Activated effector memory CD4-positive, alpha-beta T cell treated with anti-CD3 and anti-CD28 coated beads, Interleukin-2, amount 50 U/mL, for 16 hours (primary cell): ENCODE measurements around the gene SLITRK2.

Source experiments
- DNase-seq: peaks from one replicate; pipeline ENCODE4 v3.0.0-alpha.2; 2020

SLITRK2 gene

DNA sequence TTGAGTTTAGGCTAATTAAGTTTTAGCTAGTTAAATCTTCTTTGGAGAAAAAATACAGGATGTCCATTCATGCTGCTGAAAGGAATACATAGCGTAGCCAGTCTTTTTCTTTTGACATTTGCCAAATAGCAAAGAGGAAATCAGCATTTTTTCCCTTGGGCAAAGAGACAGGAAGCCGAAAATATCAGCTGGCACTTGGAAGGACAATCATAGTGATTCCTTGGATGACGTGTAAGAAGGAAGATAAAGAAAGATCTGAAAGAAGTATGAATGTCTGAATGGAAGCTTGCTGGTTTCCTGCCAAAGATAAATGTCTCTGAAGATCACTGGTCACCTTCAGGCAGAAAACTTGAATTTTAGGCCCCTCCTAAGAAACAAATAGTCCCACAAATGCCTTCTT is 44.2 kb downstream of the SLITRK2 start:
- no peak for DNase-seq

DNA sequence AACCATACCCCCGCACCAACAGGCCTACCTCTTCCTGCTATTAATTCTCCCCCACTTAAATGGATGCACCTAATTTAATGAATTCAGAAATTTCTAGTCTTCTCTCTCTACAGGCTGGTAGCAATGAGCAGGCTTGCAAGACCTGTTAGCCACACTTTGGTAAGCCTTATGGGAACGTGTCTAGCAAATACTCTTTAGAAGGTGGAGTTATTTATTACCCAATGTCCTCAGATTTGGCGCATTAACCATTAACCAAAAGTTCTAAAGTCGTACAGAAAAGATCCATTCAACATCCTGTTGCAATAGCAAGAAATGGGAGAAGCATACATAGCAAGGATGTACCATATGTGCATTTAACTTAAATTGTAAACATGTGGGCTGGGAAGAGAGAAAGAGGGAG is 47.5 kb downstream of the SLITRK2 start:
- DNase-seq = no peak
